Measurements from ENCODE around the gene FAT1. TPM values are rescaled to one million over a fixed set of nuclear protein-coding genes. Genes with fewer than 3 reads are reported as not detected.

Gene FAT1
- total RNA-seq, 1 experiment from 2014 or later = 197 TPM

GRCh38 chr4:186739317-186739716, 15.7 kb upstream of the FAT1 start:
- TF ChIP-seq, protein P1, sequence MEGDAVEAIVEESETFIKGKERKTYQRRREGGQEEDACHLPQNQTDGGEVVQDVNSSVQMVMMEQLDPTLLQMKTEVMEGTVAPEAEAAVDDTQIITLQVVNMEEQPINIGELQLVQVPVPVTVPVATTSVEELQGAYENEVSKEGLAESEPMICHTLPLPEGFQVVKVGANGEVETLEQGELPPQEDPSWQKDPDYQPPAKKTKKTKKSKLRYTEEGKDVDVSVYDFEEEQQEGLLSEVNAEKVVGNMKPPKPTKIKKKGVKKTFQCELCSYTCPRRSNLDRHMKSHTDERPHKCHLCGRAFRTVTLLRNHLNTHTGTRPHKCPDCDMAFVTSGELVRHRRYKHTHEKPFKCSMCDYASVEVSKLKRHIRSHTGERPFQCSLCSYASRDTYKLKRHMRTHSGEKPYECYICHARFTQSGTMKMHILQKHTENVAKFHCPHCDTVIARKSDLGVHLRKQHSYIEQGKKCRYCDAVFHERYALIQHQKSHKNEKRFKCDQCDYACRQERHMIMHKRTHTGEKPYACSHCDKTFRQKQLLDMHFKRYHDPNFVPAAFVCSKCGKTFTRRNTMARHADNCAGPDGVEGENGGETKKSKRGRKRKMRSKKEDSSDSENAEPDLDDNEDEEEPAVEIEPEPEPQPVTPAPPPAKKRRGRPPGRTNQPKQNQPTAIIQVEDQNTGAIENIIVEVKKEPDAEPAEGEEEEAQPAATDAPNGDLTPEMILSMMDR (IDR thresholded peaks at IDR 0.05; ENCODE audit: unreplicated experiment) = no peak
- no peak for DNase-seq
- Mint-ChIP-seq H3K4me3 (ENCODE audit: low read depth, unreplicated experiment) (no peak overlapping the region), H3K27ac (ENCODE audit: unreplicated experiment) (no peak overlapping the region), H3K9me3 (ENCODE audit: low read depth, unreplicated experiment) (no peaks in the 10 kb centered on the region), H3K36me3 (ENCODE audit: insufficient read depth, unreplicated experiment) (peaks cover 5% of the 10 kb centered on the region), H3K4me1 (ENCODE audit: low read depth, unreplicated experiment) (peaks cover 21% of the 10 kb centered on the region), H3K27me3 (ENCODE audit: unreplicated experiment) (no peaks in the 10 kb centered on the region)
- BruUV-seq (replicated peaks) = no TSS peak
- CTCF ChIA-PET = interaction anchor here (0.6 kb wide), 1 partner anchor 101 kb away, joined by 3 read pairs; no protein-coding TSS in a partner anchor
- intact Hi-C loops (cut with micrococcal nuclease; ENCODE audit: unreplicated experiment) = no loop called here

DNA sequence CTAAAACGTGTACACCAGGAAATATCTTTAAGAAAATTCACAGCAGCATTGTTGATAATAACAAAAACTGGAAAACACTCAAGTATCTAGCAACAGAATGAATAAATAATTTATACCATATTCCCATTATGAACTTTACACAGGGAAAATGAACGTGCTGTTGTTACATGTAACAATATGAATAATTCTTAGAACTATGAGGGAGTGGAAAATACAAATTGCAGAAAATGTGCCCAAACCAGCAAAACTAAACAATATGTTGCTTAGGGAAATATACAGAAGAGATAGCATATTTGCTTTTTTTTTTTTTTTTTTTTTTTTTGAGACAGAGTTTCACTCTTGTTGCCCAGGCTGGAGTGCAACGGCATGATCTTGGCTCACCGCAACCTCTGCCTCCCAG, 14.8 kb upstream of the FAT1 start:
- TF ChIP-seq, protein P1 (IDR thresholded peaks at IDR 0.05; ENCODE audit: unreplicated experiment) = no peak
- H3K27ac Mint-ChIP-seq (ENCODE audit: unreplicated experiment) = no peak overlapping the region
- H3K36me3 Mint-ChIP-seq (ENCODE audit: insufficient read depth, unreplicated experiment) = peaks cover 5% of the 10 kb centered on the region
- H3K27me3 Mint-ChIP-seq (ENCODE audit: unreplicated experiment) = no peaks in the 10 kb centered on the region
- no peaks in the 10 kb centered on the region for H3K9me3 Mint-ChIP-seq (ENCODE audit: low read depth, unreplicated experiment)
- no peak for DNase-seq
- H3K4me3 Mint-ChIP-seq (ENCODE audit: low read depth, unreplicated experiment) = no peak overlapping the region
- peaks cover 30% of the 10 kb centered on the region for H3K4me1 Mint-ChIP-seq (ENCODE audit: low read depth, unreplicated experiment)
- CTCF ChIA-PET = no interaction called here
- intact Hi-C loops (cut with micrococcal nuclease; ENCODE audit: unreplicated experiment) = no loop called here
- no TSS peak for BruUV-seq (replicated peaks)

- TF ChIP-seq, protein P1 (IDR thresholded peaks at IDR 0.05; ENCODE audit: unreplicated experiment) = no peak
- Mint-ChIP-seq H3K4me1 (ENCODE audit: low read depth, unreplicated experiment) (peaks cover 33% of the 10 kb centered on the region), H3K27ac (ENCODE audit: unreplicated experiment) (peak overlapping the region; percentile 69), H3K4me3 (ENCODE audit: low read depth, unreplicated experiment) (no peak overlapping the region), H3K36me3 (ENCODE audit: insufficient read depth, unreplicated experiment) (peaks cover 5% of the 10 kb centered on the region), H3K9me3 (ENCODE audit: low read depth, unreplicated experiment) (no peaks in the 10 kb centered on the region), H3K27me3 (ENCODE audit: unreplicated experiment) (no peaks in the 10 kb centered on the region)
- no peak for DNase-seq
- intact Hi-C loops (cut with micrococcal nuclease; ENCODE audit: unreplicated experiment) = no loop called here
- BruUV-seq (replicated peaks) = no TSS peak
- CTCF ChIA-PET = no interaction called here
Observed at GRCh38 chr4:186737427-186737826, 13.8 kb upstream of the FAT1 start.

- CTCF ChIA-PET = interaction anchor here (0.5 to 1.6 kb wide), 3 partner anchors 19 to 61 kb away, joined by 3 to 7 read pairs (median 5); no protein-coding TSS in a partner anchor
- intact Hi-C loops (cut with micrococcal nuclease; ENCODE audit: unreplicated experiment) = no loop called here
- H3K27me3 Mint-ChIP-seq (ENCODE audit: unreplicated experiment) = no peaks in the 10 kb centered on the region
- no peak for DNase-seq
- H3K36me3 Mint-ChIP-seq (ENCODE audit: insufficient read depth, unreplicated experiment) = peaks cover 5% of the 10 kb centered on the region
- no TSS peak for BruUV-seq (replicated peaks)
- TF ChIP-seq, protein P1 (IDR thresholded peaks at IDR 0.05; ENCODE audit: unreplicated experiment) = no peak
- no peaks in the 10 kb centered on the region for H3K9me3 Mint-ChIP-seq (ENCODE audit: low read depth, unreplicated experiment)
- H3K4me1 Mint-ChIP-seq (ENCODE audit: low read depth, unreplicated experiment) = peaks cover 38% of the 10 kb centered on the region
- H3K4me3 Mint-ChIP-seq (ENCODE audit: low read depth, unreplicated experiment) = no peak overlapping the region
- H3K27ac Mint-ChIP-seq (ENCODE audit: unreplicated experiment) = peak overlapping the region; percentile 87
Observed at GRCh38 chr4:186736466-186736865, 12.8 kb upstream of the FAT1 start.
